Measurements from ENCODE around the gene CD180.

CD180 gene

GRCh38 chr5:67160985-67161384 lies 35.6 kb downstream of the CD180 start:
- DNase-seq (ENCODE audit: low read depth): peak; percentile 28

- DNase-seq (ENCODE audit: low read depth): no peak
These were observed 36.3 kb downstream of the CD180 start for GRCh38 chr5:67160272-67160671.

GRCh38 chr5:67156976-67157583 lies 39.5 kb downstream of the CD180 start:
- DNase-seq (ENCODE audit: low read depth): peak; percentile 6

- no peak for DNase-seq (ENCODE audit: low read depth)
These were observed 41.9 kb downstream of the CD180 start for GRCh38 chr5:67154556-67155206.

- no peak for DNase-seq (ENCODE audit: low read depth)
These were observed 43.3 kb downstream of the CD180 start for GRCh38 chr5:67153292-67153691.

- no peak for DNase-seq (ENCODE audit: low read depth)
These were observed 44.2 kb downstream of the CD180 start for GRCh38 chr5:67152400-67152799.

GRCh38 chr5:67149951-67150523 lies 46.6 kb downstream of the CD180 start:
- DNase-seq (ENCODE audit: low read depth): peak; percentile 8

- DNase-seq (ENCODE audit: low read depth): no peak
These were observed 47.3 kb downstream of the CD180 start for GRCh38 chr5:67149057-67149950.

GRCh38 chr5:67147760-67148159 lies 48.8 kb downstream of the CD180 start:
- DNase-seq (ENCODE audit: low read depth): no peak

GRCh38 chr5:67146981-67147380 lies 49.6 kb downstream of the CD180 start:
- no peak for DNase-seq (ENCODE audit: low read depth)

- DNase-seq (ENCODE audit: low read depth): no peak
These were observed 50.0 kb downstream of the CD180 start for GRCh38 chr5:67146574-67146973.

- no peak for DNase-seq (ENCODE audit: low read depth)
These were observed 52.4 kb downstream of the CD180 start for GRCh38 chr5:67144183-67144639.

GRCh38 chr5:67143549-67143948 lies 53.0 kb downstream of the CD180 start:
- DNase-seq (ENCODE audit: low read depth): no peak

GRCh38 chr5:67142816-67143215 lies 53.8 kb downstream of the CD180 start:
- no peak for DNase-seq (ENCODE audit: low read depth)

GRCh38 chr5:67141644-67142043 lies 55.0 kb downstream of the CD180 start:
- DNase-seq (ENCODE audit: low read depth): no peak

GRCh38 chr5:67140413-67140812 lies 56.2 kb downstream of the CD180 start:
- no peak for DNase-seq (ENCODE audit: low read depth)

- DNase-seq (ENCODE audit: low read depth): no peak
These were observed 57.6 kb downstream of the CD180 start for GRCh38 chr5:67139030-67139429.

GRCh38 chr5:67135381-67135984 lies 61.1 kb downstream of the CD180 start:
- DNase-seq (ENCODE audit: low read depth): no peak

- no peak for DNase-seq (ENCODE audit: low read depth)
These were observed 62.8 kb downstream of the CD180 start for GRCh38 chr5:67133776-67134175.

GRCh38 chr5:67133217-67133616 lies 63.4 kb downstream of the CD180 start:
- no peak for DNase-seq (ENCODE audit: low read depth)

- no peak for DNase-seq (ENCODE audit: low read depth)
These were observed 66.8 kb downstream of the CD180 start for GRCh38 chr5:67129768-67130167.

Data from HS-5 (cell line).